Mesenchymal stem cell (in vitro differentiated cells and primary cell): Measurements from ENCODE around the gene SIGLECL1.

Source experiments
- DNase-seq: peaks from one replicate; pipeline ENCODE4 v3.0.0-alpha.2; 2013
- H2AFZ ChIP-seq: one replicate; pipeline ENCODE4 v1.6.1; 2013; ENCODE audit warnings: low read depth, mild to moderate bottlenecking, control low read depth, inconsistent platforms, low read length, moderate library complexity
- H2AK5ac ChIP-seq: 2 replicates; pipeline ENCODE4 v1.6.1; 2013; ENCODE audit warnings: low read length, moderate library complexity, mild to moderate bottlenecking, inconsistent platforms; ENCODE audit not compliant: severe bottlenecking
- H2BK120ac ChIP-seq: one replicate; pipeline ENCODE4 v1.6.1; 2013; ENCODE audit warnings: low read depth, mild to moderate bottlenecking, inconsistent platforms, low read length, moderate library complexity
- H2BK12ac ChIP-seq, 2 experiments: one replicate each; pipeline ENCODE4 v1.6.1; 2013; ENCODE audit warnings: inconsistent platforms in 2 of 2, low read length in 2 of 2, mild to moderate bottlenecking in 2 of 2, moderate library complexity in 2 of 2, control low read depth in 1 of 2
- H2BK15ac ChIP-seq: one replicate; pipeline ENCODE4 v1.6.1; 2013; ENCODE audit warnings: mild to moderate bottlenecking, low read depth, inconsistent platforms; ENCODE audit not compliant: poor library complexity, severe bottlenecking
- H2BK5ac ChIP-seq: 2 replicates; pipeline ENCODE4 v1.6.1; 2013; ENCODE audit warnings: low read depth, mild to moderate bottlenecking, low read length, control low read depth, inconsistent platforms; ENCODE audit not compliant: poor library complexity, severe bottlenecking
- H3K14ac ChIP-seq, 2 experiments: one replicate each; pipeline ENCODE4 v1.6.1; 2013; ENCODE audit warnings: inconsistent platforms in 2 of 2, low read length in 2 of 2, control low read depth in 1 of 2, mild to moderate bottlenecking in 1 of 2, moderate library complexity in 1 of 2
- H3K18ac ChIP-seq, 2 experiments: one replicate each; pipeline ENCODE4 v1.6.1; 2013; ENCODE audit warnings: inconsistent platforms in 2 of 2, low read length in 2 of 2, control low read depth in 1 of 2, low read depth in 1 of 2, mild to moderate bottlenecking in 1 of 2
- H3K23ac ChIP-seq, 2 experiments: one replicate each; pipeline ENCODE4 v1.6.1; 2013; ENCODE audit warnings: inconsistent platforms in 2 of 2, low read length in 2 of 2, mild to moderate bottlenecking in 2 of 2, moderate library complexity in 2 of 2, control low read depth in 1 of 2
- H3K27ac ChIP-seq: 2 replicates; pipeline ENCODE4 v1.5.1; 2013; ENCODE audit warnings: mild to moderate bottlenecking, moderate library complexity, low read length, control low read depth, inconsistent platforms; ENCODE audit not compliant: poor library complexity, severe bottlenecking
- H3K27me3 ChIP-seq, 2 experiments: 2 replicates each; pipeline versions ENCODE4 v1.6.1 to v1.7.0; 2013; ENCODE audit warnings: low read length in 2 of 2, mild to moderate bottlenecking in 2 of 2, moderate library complexity in 2 of 2, control low read depth in 1 of 2, inconsistent platforms in 1 of 2; ENCODE audit not compliant: control insufficient read depth in 1 of 2, insufficient read depth in 1 of 2
- H3K36me3 ChIP-seq, 2 experiments: 2 replicates each; pipeline versions ENCODE4 v1.6.1 to v1.7.0; 2013; ENCODE audit warnings: low read length in 2 of 2, control low read depth in 1 of 2, inconsistent platforms in 1 of 2, low read depth in 1 of 2, mild to moderate bottlenecking in 1 of 2; ENCODE audit not compliant: insufficient read depth in 2 of 2, control insufficient read depth in 1 of 2
- H3K4ac ChIP-seq, 2 experiments: one replicate each; pipeline ENCODE4 v1.6.1; 2013; ENCODE audit warnings: inconsistent platforms in 2 of 2, low read length in 2 of 2, mild to moderate bottlenecking in 2 of 2, moderate library complexity in 2 of 2, control low read depth in 1 of 2, low read depth in 1 of 2
- H3K4me1 ChIP-seq: 2 replicates; pipeline ENCODE4 v1.6.1; 2013; ENCODE audit warnings: low read depth, low read length, control low read depth; ENCODE audit not compliant: control insufficient read depth, insufficient read depth
- H3K4me2 ChIP-seq: 2 replicates; pipeline ENCODE4 v1.6.1; 2013; ENCODE audit warnings: low read length, mild to moderate bottlenecking, inconsistent platforms; ENCODE audit not compliant: poor library complexity, severe bottlenecking
- H3K4me3 ChIP-seq, 2 experiments: 2 replicates each; pipeline versions ENCODE4 v1.5.1 to v1.7.0; 2013; ENCODE audit warnings: low read length in 2 of 2, mild to moderate bottlenecking in 2 of 2, control low read depth in 1 of 2, low read depth in 1 of 2; ENCODE audit not compliant: insufficient read depth in 1 of 2
- H3K79me1 ChIP-seq: replicated peaks from 2 replicates; pipeline ENCODE4 v1.6.1; 2013; ENCODE audit warnings: mild to moderate bottlenecking, control low read depth, low read length, inconsistent platforms; ENCODE audit not compliant: poor library complexity, severe bottlenecking
- H3K9ac ChIP-seq: 2 replicates; pipeline ENCODE4 v1.7.0; 2013; ENCODE audit warnings: mild to moderate bottlenecking, low read length, moderate library complexity
- H3K9me3 ChIP-seq: 2 replicates; pipeline ENCODE4 v1.7.0; 2013; ENCODE audit warnings: mild to moderate bottlenecking, low read length; ENCODE audit not compliant: control insufficient read depth
- H4K8ac ChIP-seq: one replicate; pipeline ENCODE4 v1.6.1; 2013; ENCODE audit warnings: inconsistent platforms, mild to moderate bottlenecking, low read length, moderate library complexity
- H4K91ac ChIP-seq: one replicate; pipeline ENCODE4 v1.6.1; 2013; ENCODE audit warnings: mild to moderate bottlenecking, low read length, inconsistent platforms
- WGBS: methylation state at CpG from one replicate; pipeline ENCODE4 v1.1.7; 2013; ENCODE audit warnings: mixed read lengths; 5-methylcytosine and 5-hydroxymethylcytosine counted together

Gene SIGLECL1

GRCh38 chr19:51293571-51294210 is 42.8 kb downstream of the SIGLECL1 start:
- Histone ChIP-seq H3K23ac (no peak overlapping the region), H3K4ac (no peak overlapping the region), H3K27ac (no peak overlapping the region), H3K9ac (no peak overlapping the region), H2AFZ (no peak overlapping the region), H2BK15ac (no peak overlapping the region), H3K18ac (no peak overlapping the region), H3K4me2 (no peak overlapping the region), H3K79me1 (no peaks in the 10 kb centered on the region), H3K14ac (no peak overlapping the region), H2BK5ac (no peak overlapping the region), H4K91ac (no peak overlapping the region), H4K8ac (no peak overlapping the region), H3K9me3 (no peaks in the 10 kb centered on the region), H3K4me1 (no peaks in the 10 kb centered on the region), H3K4me3 (no peak overlapping the region), H3K36me3 (no peaks in the 10 kb centered on the region), H3K27me3 (peaks cover 0 to 36% of the 10 kb centered on the region in 2 experiments), H2BK120ac (no peak overlapping the region), H2AK5ac (no peak overlapping the region), H2BK12ac (no peak overlapping the region)
- DNase-seq: no peak
- 69% methylated on average over 14 of the region's 14 CpGs for WGBS

DNA sequence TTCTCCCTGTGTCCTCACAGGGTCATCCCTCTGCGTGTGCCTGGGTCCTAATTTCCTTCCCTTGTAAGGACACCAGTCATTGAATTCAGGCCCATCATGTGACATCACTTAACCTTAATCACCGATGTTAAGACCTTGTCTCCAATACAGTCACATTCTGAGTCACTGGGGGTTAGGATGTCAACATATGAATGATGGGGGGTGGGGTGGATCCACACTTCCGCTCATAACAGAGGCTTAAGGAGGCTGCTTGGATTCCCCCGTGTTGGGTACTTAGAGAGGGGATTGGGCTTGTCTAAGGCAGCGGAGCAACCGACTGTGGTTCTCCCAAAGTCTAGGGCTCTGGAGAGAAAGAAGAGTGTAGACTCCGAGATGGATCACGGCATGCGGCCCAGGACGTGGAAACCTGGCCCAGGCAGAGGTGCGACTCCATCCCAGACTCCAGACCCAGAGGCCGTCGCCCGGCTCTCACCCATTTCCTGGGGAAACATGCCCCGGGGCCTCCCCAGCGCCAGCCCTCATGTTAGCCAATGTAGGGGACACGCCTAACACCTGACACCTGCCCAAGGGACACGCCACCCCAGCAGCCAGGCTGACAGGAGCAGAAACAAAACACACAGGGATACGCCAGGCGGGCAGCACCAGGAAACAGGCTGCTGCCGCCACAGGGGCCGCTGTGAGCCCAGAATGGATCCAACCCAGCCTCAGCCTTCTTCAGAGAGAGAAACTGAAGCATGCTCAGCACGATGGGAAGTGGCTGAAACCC is 43.5 kb downstream of the SIGLECL1 start:
- 71% methylated on average over 22 of the region's 23 CpGs for WGBS
- H4K91ac ChIP-seq: no peak overlapping the region
- no peak overlapping the region for H3K23ac ChIP-seq
- H2AK5ac ChIP-seq: no peak overlapping the region
- no peaks in the 10 kb centered on the region for H3K9me3 ChIP-seq
- H2BK12ac ChIP-seq: no peak overlapping the region
- no peak overlapping the region for H2BK120ac ChIP-seq
- no peak overlapping the region for H4K8ac ChIP-seq
- H3K18ac ChIP-seq: no peak overlapping the region
- DNase-seq: no peak
- no peak overlapping the region for H3K4me3 ChIP-seq
- H3K79me1 ChIP-seq: no peaks in the 10 kb centered on the region
- no peak overlapping the region for H2BK15ac ChIP-seq
- peaks cover 0 to 36% of the 10 kb centered on the region in 2 experiments for H3K27me3 ChIP-seq
- H3K36me3 ChIP-seq: no peaks in the 10 kb centered on the region
- no peak overlapping the region for H3K14ac ChIP-seq
- H2BK5ac ChIP-seq: no peak overlapping the region
- no peak overlapping the region for H3K4me2 ChIP-seq
- H3K27ac ChIP-seq: no peak overlapping the region
- no peak overlapping the region for H3K9ac ChIP-seq
- no peak overlapping the region for H3K4ac ChIP-seq
- no peak overlapping the region for H2AFZ ChIP-seq
- H3K4me1 ChIP-seq: no peaks in the 10 kb centered on the region

DNA sequence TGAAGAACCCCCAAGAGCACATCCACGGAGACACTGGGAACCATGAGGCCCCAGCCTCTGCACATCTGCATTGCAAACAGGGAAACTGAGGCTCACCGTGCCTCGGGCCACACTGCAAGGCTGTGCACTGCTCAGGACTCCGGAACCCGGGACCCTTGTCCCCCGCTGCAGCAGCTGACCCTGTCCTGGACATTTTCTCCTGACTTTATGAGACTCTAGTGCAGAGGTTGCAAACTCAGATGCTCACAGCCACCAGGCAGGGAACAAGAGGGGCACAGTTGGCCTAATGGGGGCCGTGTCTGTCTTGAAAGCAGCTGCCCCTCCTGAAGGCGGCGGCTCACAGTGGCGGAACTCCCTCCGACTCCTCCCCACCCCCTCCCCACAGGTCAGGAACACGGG is 44.1 kb downstream of the SIGLECL1 start:
- Histone ChIP-seq H3K79me1 (no peaks in the 10 kb centered on the region), H3K4me3 (no peak overlapping the region), H4K8ac (no peak overlapping the region), H2BK15ac (no peak overlapping the region), H2BK5ac (no peak overlapping the region), H2BK12ac (no peak overlapping the region), H3K9ac (no peak overlapping the region), H3K9me3 (no peaks in the 10 kb centered on the region), H3K27me3 (peaks cover 0 to 36% of the 10 kb centered on the region in 2 experiments), H3K4ac (no peak overlapping the region), H4K91ac (no peak overlapping the region), H3K18ac (no peak overlapping the region), H2AFZ (no peak overlapping the region), H3K36me3 (no peaks in the 10 kb centered on the region), H3K23ac (no peak overlapping the region), H3K4me1 (no peaks in the 10 kb centered on the region), H3K27ac (no peak overlapping the region), H3K4me2 (no peak overlapping the region), H2BK120ac (no peak overlapping the region), H2AK5ac (no peak overlapping the region), H3K14ac (no peak overlapping the region)
- WGBS: 59% methylated on average over 8 of the region's 12 CpGs
- DNase-seq: no peak

DNA sequence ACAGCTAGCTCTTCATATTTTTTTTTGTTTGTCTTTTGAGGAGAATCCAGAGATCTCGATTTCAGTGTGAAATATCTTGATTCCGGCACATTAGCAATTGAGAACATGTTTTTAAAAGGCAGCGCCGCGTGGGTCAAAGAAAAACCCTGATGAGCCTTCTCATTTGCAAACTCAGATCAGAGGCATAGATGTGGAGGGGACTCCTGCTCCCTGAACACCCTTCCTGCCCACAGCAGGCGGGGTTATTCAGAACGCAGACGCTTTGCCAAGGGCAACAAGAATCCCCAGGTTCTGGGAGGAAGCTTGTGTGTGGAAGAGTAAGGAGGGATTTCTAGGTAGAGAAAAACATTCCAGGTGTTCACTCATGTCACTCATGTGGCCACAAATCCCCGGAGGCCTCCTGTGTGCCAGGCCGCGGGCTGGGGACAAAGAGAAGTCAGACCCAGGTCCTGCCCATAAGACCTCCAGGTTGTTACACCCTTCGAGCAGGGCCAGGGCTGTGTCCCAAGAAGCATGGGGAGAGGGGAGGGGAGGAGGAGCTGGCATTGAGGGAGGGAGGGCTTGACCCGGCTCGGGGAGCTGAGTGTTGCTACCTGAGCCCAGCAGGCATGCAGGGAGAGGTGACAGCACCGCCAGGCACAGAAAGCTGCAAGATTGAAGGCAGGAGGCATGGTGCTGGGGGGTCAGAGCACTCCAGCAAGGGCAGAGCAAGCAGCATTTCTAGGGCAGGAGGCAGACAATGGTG is 44.7 kb downstream of the SIGLECL1 start:
- Histone ChIP-seq H2BK5ac (no peak overlapping the region), H3K4me2 (no peak overlapping the region), H4K91ac (no peak overlapping the region), H3K4me1 (no peaks in the 10 kb centered on the region), H3K27me3 (peaks cover 0 to 36% of the 10 kb centered on the region in 2 experiments), H3K23ac (no peak overlapping the region), H3K4ac (no peak overlapping the region), H2BK120ac (no peak overlapping the region), H3K14ac (no peak overlapping the region), H2AK5ac (no peak overlapping the region), H3K27ac (no peak overlapping the region), H3K9me3 (no peaks in the 10 kb centered on the region), H3K79me1 (no peaks in the 10 kb centered on the region), H3K36me3 (no peaks in the 10 kb centered on the region), H2BK15ac (no peak overlapping the region), H4K8ac (no peak overlapping the region), H2BK12ac (no peak overlapping the region), H3K4me3 (no peak overlapping the region), H3K9ac (no peak overlapping the region), H2AFZ (no peak overlapping the region), H3K18ac (no peak overlapping the region)
- no peak for DNase-seq
- WGBS: 49% methylated on average over 15 of the region's 15 CpGs
